HAP-1 (cell line): ENCODE results near the gene POTEM.
"Not testable (repeated sequence)": the region's sequence is repeated elsewhere in the genome, so short reads cannot be mapped to it uniquely, and the experiment has no call there.

Source experiments
- DNase-seq, 2 experiments: peaks; one replicate each; pipeline ENCODE4 v3.0.0-alpha.2; 2016 to 2020; ENCODE audit warnings: low spot score in 2 of 2
- H3K27me3 ChIP-seq: fragments of 250-450 bp; sonication (Bioruptor Pico); 2 replicates; pipeline ENCODE4 v1.5.1; 2020; ENCODE audit warnings: low read depth, mild to moderate bottlenecking, moderate library complexity
- H3K36me3 ChIP-seq: fragments of 250-450 bp; sonication (Bioruptor Pico); replicated peaks from 2 replicates; pipeline ENCODE4 v1.5.1; 2020; ENCODE audit warnings: mild to moderate bottlenecking
- H3K4me1 ChIP-seq: fragments of 250-450 bp; sonication (Bioruptor Pico); 2 replicates; pipeline ENCODE4 v1.5.1; 2020; ENCODE audit warnings: mild to moderate bottlenecking
- H3K4me3 ChIP-seq: fragments of 250-450 bp; sonication (Bioruptor Pico); 2 replicates; pipeline ENCODE4 v1.5.1; 2020; ENCODE audit warnings: mild to moderate bottlenecking, moderate library complexity
- H3K9me3 ChIP-seq: fragments of 250-450 bp; sonication (Bioruptor Pico); 2 replicates; pipeline ENCODE4 v1.5.1; 2020; ENCODE audit warnings: mild to moderate bottlenecking, moderate library complexity
- in situ Hi-C: fragments of 300-500 bp; cut with MboI; formaldehyde crosslinking; loops from 3 replicates; pipeline ENCODE4 v1.14.3; 2020; ENCODE audit warnings: low sequenced_read_pairs, inconsistent platforms, mixed read lengths

Gene POTEM

DNA sequence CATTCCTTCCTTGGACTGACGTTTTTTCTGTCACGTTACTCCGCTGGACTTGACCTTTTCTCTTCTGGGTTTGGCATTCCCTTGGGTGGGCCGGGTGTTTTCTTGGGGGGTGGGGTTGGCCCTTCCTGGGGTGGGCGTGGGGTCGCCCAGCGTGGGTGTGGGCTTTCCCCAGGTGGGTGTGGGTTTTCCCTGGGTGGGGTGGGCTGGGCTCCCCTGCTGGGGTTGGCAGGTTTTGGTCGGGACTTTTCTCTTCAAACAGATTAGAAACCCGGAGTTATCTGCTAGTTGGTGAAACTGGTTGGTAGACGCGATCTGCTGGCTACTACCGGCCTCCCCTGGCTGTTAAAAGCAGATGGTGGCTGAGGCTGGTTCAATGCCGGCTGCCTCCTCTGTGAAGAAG is at the start of gene POTEM:
POTEM (plus strand) TSS at position 301 of the 400 bp plus-strand sequence; CDS start at position 353, 52 bp downstream.
- H3K27me3 ChIP-seq, H3K9me3 ChIP-seq, DNase-seq, in situ Hi-C loops, H3K36me3 ChIP-seq, H3K4me3 ChIP-seq, H3K4me1 ChIP-seq: not testable (repeated sequence)

DNA sequence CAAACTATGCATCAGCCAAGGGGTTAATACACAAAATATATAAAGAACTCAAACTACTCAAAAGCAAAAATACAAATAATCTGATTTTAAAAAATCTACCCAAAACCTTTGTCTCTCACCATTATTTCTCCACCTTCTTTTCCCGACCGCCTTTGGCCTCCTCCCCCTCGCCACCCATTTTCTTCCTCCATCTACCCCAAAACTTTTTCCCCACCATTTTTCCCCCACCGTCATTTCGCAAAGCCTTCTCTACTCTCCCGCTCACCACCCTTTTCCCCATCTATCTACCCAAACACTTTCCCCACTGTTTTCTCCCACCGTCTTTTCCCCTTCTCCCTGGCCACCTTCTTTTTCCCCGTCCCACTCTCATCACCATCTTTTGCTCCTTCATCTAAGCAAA is 48.9 kb upstream of the POTEM start:
- H3K27me3 ChIP-seq, H3K9me3 ChIP-seq, H3K4me1 ChIP-seq, DNase-seq, H3K4me3 ChIP-seq, in situ Hi-C loops, H3K36me3 ChIP-seq: not testable (repeated sequence)

- H3K9me3 ChIP-seq, in situ Hi-C loops, H3K36me3 ChIP-seq, H3K4me1 ChIP-seq, DNase-seq, H3K4me3 ChIP-seq, H3K27me3 ChIP-seq: not testable (repeated sequence)
Observed at GRCh38 chr14:18920052-18920451, 47.2 kb upstream of the POTEM start.

- in situ Hi-C loops = not testable (repeated sequence)
Observed at GRCh38 chr14:18921055-18921701, 46.1 kb upstream of the POTEM start.

DNA sequence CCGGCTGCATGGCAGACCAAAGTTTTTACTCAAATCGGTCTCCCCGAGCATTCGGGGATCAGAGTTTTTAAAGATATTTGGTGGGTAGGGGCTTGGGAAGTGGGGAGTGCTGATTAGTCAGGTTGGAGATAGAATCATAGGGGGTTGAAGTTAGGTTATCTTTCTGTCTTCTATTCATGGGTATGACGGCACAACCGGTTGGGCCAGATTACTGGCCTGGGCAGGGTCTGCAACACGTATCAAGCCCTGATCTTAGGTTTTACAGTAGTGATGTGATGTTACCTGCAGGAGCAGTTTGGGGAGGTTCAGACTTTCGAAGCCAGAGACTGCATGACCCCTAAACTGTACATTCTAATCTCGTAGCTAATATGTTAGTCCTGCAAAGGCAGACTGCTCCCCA is 30.4 kb upstream of the POTEM start:
- H3K9me3 ChIP-seq, H3K4me3 ChIP-seq, in situ Hi-C loops, H3K36me3 ChIP-seq, H3K27me3 ChIP-seq, H3K4me1 ChIP-seq, DNase-seq: not testable (repeated sequence)

More at GRCh38 chr14:18921055-18921701, 46.1 kb upstream of the POTEM start:
- not testable (repeated sequence) for H3K27me3 ChIP-seq, H3K4me1 ChIP-seq, H3K4me3 ChIP-seq, DNase-seq, H3K36me3 ChIP-seq, H3K9me3 ChIP-seq

GRCh38 chr14:18938733-18939132 is 28.5 kb upstream of the POTEM start:
- H3K4me1 ChIP-seq, DNase-seq, H3K4me3 ChIP-seq, H3K9me3 ChIP-seq, in situ Hi-C loops, H3K27me3 ChIP-seq, H3K36me3 ChIP-seq: not testable (repeated sequence)

GRCh38 chr14:18949939-18950338 is 17.3 kb upstream of the POTEM start:
- H3K36me3 ChIP-seq, H3K4me1 ChIP-seq, H3K4me3 ChIP-seq, in situ Hi-C loops, H3K27me3 ChIP-seq, H3K9me3 ChIP-seq, DNase-seq: not testable (repeated sequence)

- H3K9me3 ChIP-seq, H3K4me3 ChIP-seq, in situ Hi-C loops, H3K36me3 ChIP-seq, DNase-seq, H3K4me1 ChIP-seq, H3K27me3 ChIP-seq: not testable (repeated sequence)
Observed at GRCh38 chr14:18953085-18953484, 14.1 kb upstream of the POTEM start.

GRCh38 chr14:18955816-18956215 is 11.4 kb upstream of the POTEM start:
- H3K27me3 ChIP-seq, H3K36me3 ChIP-seq, H3K4me1 ChIP-seq, in situ Hi-C loops, H3K9me3 ChIP-seq, DNase-seq, H3K4me3 ChIP-seq: not testable (repeated sequence)

DNA sequence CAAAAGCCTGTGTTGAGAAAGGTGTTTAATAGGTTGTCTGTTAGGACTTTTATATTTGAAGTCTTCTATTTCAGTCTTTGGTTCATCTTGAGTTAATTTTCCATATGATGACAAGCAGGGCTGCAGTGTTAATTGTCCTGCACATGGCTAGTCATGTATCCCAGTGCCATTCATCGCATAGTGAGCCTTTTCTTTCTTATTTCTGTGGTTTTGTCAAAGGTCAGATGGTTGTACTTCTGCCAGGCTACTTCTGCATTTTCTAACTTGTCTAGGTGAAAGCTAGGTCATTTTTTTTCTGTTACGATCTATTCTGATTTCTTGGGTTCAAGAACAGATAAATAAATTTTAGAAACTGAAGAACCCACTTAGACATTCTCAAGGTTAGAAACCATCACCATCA is 5.7 kb upstream of the POTEM start:
- in situ Hi-C loops, H3K36me3 ChIP-seq, DNase-seq, H3K27me3 ChIP-seq, H3K4me3 ChIP-seq, H3K4me1 ChIP-seq, H3K9me3 ChIP-seq: not testable (repeated sequence)

- DNase-seq, in situ Hi-C loops, H3K4me3 ChIP-seq, H3K27me3 ChIP-seq, H3K36me3 ChIP-seq, H3K9me3 ChIP-seq, H3K4me1 ChIP-seq: not testable (repeated sequence)
Observed at GRCh38 chr14:18962143-18962542, 5.1 kb upstream of the POTEM start.

DNA sequence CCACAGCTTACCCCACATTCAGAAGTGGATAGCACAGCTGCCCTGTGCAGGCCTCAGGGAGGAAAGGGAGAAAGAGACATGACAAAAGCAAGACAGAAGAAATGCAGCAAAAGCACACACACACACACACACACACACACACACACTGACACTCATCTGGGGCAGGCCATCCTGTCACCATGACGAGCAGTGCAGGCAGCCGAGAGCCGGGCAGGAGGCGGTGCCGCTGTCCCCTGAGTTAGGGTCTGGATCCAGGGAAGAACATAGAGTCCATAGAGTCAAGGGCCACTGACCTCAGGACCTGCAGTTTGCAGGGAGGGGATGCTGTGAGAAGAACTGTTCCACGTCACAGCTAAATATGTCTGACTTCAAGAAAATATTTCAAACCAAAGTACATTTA is 4.0 kb upstream of the POTEM start:
- H3K36me3 ChIP-seq, H3K4me3 ChIP-seq, H3K4me1 ChIP-seq, H3K27me3 ChIP-seq, DNase-seq, in situ Hi-C loops, H3K9me3 ChIP-seq: not testable (repeated sequence)

DNA sequence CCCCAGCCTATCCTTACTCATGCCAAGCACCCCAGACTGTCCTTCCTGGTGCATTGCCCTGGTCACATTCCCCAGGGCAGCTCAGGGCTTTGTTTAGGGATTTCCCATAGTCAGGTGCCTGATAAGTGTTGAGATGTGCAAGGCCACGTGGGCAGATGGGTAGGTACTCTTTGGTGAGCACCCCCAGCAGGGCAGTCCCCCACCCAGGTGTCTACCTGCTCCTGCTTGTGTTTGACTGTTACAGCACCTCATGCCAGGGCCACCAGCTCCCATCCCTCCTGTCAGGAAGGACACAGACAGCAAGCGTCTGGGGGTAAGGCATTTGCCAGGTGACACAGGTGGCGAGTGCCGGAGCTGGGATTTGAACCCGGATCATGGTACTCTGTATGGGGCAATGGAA is 2.4 kb upstream of the POTEM start:
- DNase-seq, in situ Hi-C loops, H3K4me3 ChIP-seq, H3K36me3 ChIP-seq, H3K4me1 ChIP-seq, H3K9me3 ChIP-seq, H3K27me3 ChIP-seq: not testable (repeated sequence)

- H3K4me3 ChIP-seq, in situ Hi-C loops, DNase-seq, H3K36me3 ChIP-seq, H3K9me3 ChIP-seq, H3K4me1 ChIP-seq, H3K27me3 ChIP-seq: not testable (repeated sequence)
Observed at GRCh38 chr14:19002566-19002965, 35.3 kb downstream of the POTEM start.

GRCh38 chr14:19006490-19006889 is 39.3 kb downstream of the POTEM start:
- H3K36me3 ChIP-seq, DNase-seq, H3K4me3 ChIP-seq, H3K4me1 ChIP-seq, H3K9me3 ChIP-seq, H3K27me3 ChIP-seq, in situ Hi-C loops: not testable (repeated sequence)
